Rectal smooth muscle tissue (tissue), 1 donor: Measurements from ENCODE around the gene MRM2.

Experiments used
- H3K27ac ChIP-seq: one replicate; pipeline ENCODE4 v1.7.0; 2013; ENCODE audit warnings: low read depth, low read length, inconsistent platforms
- H3K27me3 ChIP-seq: one replicate; pipeline ENCODE4 v1.7.0; 2013; ENCODE audit warnings: low read length; ENCODE audit not compliant: control insufficient read depth, insufficient read depth
- H3K36me3 ChIP-seq: one replicate; pipeline ENCODE4 v1.7.0; 2013; ENCODE audit warnings: low read length; ENCODE audit not compliant: control insufficient read depth, insufficient read depth
- H3K4me1 ChIP-seq: one replicate; pipeline ENCODE4 v1.7.0; 2013; ENCODE audit warnings: low read length; ENCODE audit not compliant: control insufficient read depth, insufficient read depth
- H3K4me3 ChIP-seq: one replicate; pipeline ENCODE4 v1.7.0; 2013; ENCODE audit warnings: low read length
- H3K9ac ChIP-seq: one replicate; pipeline ENCODE4 v1.7.0; 2013; ENCODE audit warnings: low read length

The MRM2 gene

GRCh38 chr7:2213551-2214215 is 28.3 kb downstream of the MRM2 start:
- Histone ChIP-seq H3K9ac (no peak overlapping the region), H3K27me3 (no peaks in the 10 kb centered on the region), H3K36me3 (peaks cover 30% of the 10 kb centered on the region), H3K27ac (no peak overlapping the region), H3K4me3 (no peak overlapping the region), H3K4me1 (no peaks in the 10 kb centered on the region)

GRCh38 chr7:2212906-2213305 is 29.1 kb downstream of the MRM2 start:
- Histone ChIP-seq H3K27me3 (no peaks in the 10 kb centered on the region), H3K4me3 (no peak overlapping the region), H3K36me3 (peaks cover 30% of the 10 kb centered on the region), H3K9ac (no peak overlapping the region), H3K27ac (no peak overlapping the region), H3K4me1 (no peaks in the 10 kb centered on the region)

GRCh38 chr7:2211926-2212325 is 30.1 kb downstream of the MRM2 start:
- Histone ChIP-seq H3K27me3 (no peaks in the 10 kb centered on the region), H3K4me3 (no peak overlapping the region), H3K36me3 (peaks cover 30% of the 10 kb centered on the region), H3K9ac (no peak overlapping the region), H3K27ac (no peak overlapping the region), H3K4me1 (no peaks in the 10 kb centered on the region)

- no peak overlapping the region for H3K9ac ChIP-seq
- peaks cover 25% of the 10 kb centered on the region for H3K36me3 ChIP-seq
- H3K4me1 ChIP-seq = no peaks in the 10 kb centered on the region
- no peak overlapping the region for H3K4me3 ChIP-seq
- H3K27me3 ChIP-seq = no peaks in the 10 kb centered on the region
- H3K27ac ChIP-seq = no peak overlapping the region
Measured at GRCh38 chr7:2211259-2211880, 30.6 kb downstream of the MRM2 start.

- peaks cover 22% of the 10 kb centered on the region for H3K36me3 ChIP-seq
- H3K27me3 ChIP-seq = no peaks in the 10 kb centered on the region
- H3K4me1 ChIP-seq = no peaks in the 10 kb centered on the region
- H3K27ac ChIP-seq = no peak overlapping the region
- no peak overlapping the region for H3K4me3 ChIP-seq
- no peak overlapping the region for H3K9ac ChIP-seq
Measured at GRCh38 chr7:2210551-2211258, 31.3 kb downstream of the MRM2 start.

GRCh38 chr7:2209961-2210323 is 32.1 kb downstream of the MRM2 start:
- H3K9ac ChIP-seq = no peak overlapping the region
- H3K36me3 ChIP-seq = peaks cover 18% of the 10 kb centered on the region
- no peaks in the 10 kb centered on the region for H3K27me3 ChIP-seq
- no peaks in the 10 kb centered on the region for H3K4me1 ChIP-seq
- H3K27ac ChIP-seq = no peak overlapping the region
- no peak overlapping the region for H3K4me3 ChIP-seq

- H3K9ac ChIP-seq = no peak overlapping the region
Measured at GRCh38 chr7:2209146-2209960, 32.7 kb downstream of the MRM2 start.

GRCh38 chr7:2208712-2209111 is 33.3 kb downstream of the MRM2 start:
- no peak overlapping the region for H3K27ac ChIP-seq
- peaks cover 11% of the 10 kb centered on the region for H3K4me1 ChIP-seq
- H3K27me3 ChIP-seq = no peaks in the 10 kb centered on the region
- no peak overlapping the region for H3K9ac ChIP-seq
- peaks cover 11% of the 10 kb centered on the region for H3K36me3 ChIP-seq
- H3K4me3 ChIP-seq = no peak overlapping the region

More at GRCh38 chr7:2209146-2209960, 32.7 kb downstream of the MRM2 start:
- Histone ChIP-seq H3K27me3 (no peaks in the 10 kb centered on the region), H3K4me1 (peaks cover 5% of the 10 kb centered on the region), H3K27ac (no peak overlapping the region), H3K4me3 (no peak overlapping the region), H3K36me3 (peaks cover 15% of the 10 kb centered on the region)

GRCh38 chr7:2205036-2205780 is 36.8 kb downstream of the MRM2 start:
- Histone ChIP-seq H3K36me3 (peaks cover 9% of the 10 kb centered on the region), H3K27me3 (no peaks in the 10 kb centered on the region), H3K27ac (no peak overlapping the region), H3K4me1 (peaks cover 18% of the 10 kb centered on the region), H3K9ac (no peak overlapping the region), H3K4me3 (no peak overlapping the region)

- no peak overlapping the region for H3K9ac ChIP-seq
- H3K27me3 ChIP-seq = no peaks in the 10 kb centered on the region
- no peak overlapping the region for H3K27ac ChIP-seq
- peaks cover 18% of the 10 kb centered on the region for H3K4me1 ChIP-seq
- H3K4me3 ChIP-seq = no peak overlapping the region
- H3K36me3 ChIP-seq = peaks cover 9% of the 10 kb centered on the region
Measured at GRCh38 chr7:2204446-2204845, 37.6 kb downstream of the MRM2 start.

- H3K4me3 ChIP-seq = no peak overlapping the region
- peak overlapping the region; percentile 27 for H3K27ac ChIP-seq
- H3K9ac ChIP-seq = no peak overlapping the region
- H3K4me1 ChIP-seq = peaks cover 18% of the 10 kb centered on the region
- no peaks in the 10 kb centered on the region for H3K27me3 ChIP-seq
- peaks cover 9% of the 10 kb centered on the region for H3K36me3 ChIP-seq
Measured at GRCh38 chr7:2203766-2204300, 38.2 kb downstream of the MRM2 start.
